ENCODE data around the gene MYCBP2.

Gene MYCBP2

DNA sequence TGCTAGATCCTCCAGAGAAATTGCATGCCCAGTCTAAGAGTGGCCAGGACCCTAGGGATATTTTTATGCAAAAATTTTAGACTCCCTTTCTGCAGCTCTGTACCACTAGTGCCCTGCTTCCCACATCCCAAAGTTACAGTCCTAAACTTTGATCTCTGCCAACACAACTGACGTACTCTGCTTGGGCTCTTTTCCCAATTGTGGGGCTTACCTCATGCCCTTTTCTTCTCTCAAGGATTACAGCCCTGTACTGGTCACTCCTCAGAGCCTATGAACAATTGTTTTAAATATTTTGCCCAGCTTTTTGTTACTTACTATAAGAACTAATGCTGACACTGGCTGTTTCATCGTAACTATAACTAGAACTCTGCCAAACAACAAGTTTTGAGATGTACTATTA lies 242.1 kb downstream of the MYCBP2 start:
- no peak for DNase-seq

DNA sequence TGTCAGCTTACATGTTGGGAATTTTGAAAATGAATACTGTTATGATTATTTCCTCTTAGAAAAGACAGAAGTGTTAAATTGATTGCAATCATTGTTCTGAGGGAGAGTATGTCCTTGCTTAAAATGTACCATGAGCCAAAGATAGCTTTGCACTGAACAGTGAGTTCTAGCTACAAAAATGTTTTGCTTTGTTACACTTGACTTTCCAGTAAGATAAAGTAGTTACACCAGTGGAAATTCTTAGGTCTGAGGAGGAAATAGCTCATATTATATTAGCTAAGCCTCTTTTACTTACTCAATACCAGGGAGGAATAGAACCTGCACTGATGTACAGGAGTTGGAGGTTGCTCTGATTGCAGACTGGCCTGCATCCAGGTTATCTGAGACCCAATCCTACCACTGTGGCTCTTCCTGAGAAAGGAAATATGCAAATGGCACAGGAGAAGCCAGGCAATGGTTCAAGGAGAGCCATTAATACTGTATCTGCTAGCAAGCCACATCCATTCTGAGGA lies 246.9 kb downstream of the MYCBP2 start:
- no peak for DNase-seq

DNA sequence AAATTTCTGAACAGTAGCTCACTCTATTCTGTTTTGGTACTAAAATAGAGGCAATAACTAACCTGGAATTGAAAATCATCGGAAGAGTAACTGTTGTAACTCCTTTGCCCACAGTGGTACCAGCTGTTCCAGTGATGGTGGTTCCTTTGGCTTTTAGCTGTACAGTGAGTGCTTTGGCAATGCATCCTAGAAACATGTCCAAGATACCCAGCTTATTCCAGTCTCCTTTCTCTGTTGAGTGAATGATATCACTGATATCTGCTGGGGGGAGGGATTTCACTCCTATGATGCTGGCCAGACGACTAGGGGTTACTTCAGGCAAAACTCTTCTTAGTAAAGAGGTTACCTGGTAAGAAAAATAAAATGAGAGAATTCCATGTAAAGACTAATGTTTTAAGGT lies 259.4 kb downstream of the MYCBP2 start:
- no peak for DNase-seq

DNA sequence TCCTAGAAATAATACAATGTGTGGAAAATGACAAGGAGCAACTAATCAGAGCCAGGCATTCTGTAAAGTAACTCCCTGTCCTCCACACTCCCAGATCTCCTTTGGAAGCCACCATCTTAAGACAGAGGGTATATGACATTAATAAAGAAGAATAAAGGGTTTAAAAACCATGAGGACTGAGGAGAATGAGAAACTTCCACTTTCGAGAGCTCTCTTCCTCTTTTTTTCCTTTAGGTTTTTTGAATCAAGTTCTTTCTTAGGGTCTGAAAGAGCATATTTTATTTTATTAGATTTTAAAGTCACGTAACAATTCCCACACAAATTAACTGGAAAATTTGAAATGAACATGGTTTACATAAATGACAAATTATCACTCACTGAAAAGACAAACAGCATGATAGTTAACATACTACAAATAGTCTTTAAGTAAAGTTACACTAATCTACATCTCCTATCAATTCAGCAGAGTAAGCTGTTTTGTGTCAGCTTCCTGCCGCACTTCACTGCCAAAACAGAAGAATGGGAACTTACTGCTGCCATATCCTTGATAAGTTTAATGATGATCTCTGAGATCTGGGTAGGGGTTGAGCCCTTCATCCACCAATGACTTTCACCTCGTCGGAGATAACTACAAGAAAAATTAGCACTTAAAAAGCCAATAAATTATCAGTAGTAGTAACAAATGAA lies 261.3 kb downstream of the MYCBP2 start:
- DNase-seq: no peak

DNA sequence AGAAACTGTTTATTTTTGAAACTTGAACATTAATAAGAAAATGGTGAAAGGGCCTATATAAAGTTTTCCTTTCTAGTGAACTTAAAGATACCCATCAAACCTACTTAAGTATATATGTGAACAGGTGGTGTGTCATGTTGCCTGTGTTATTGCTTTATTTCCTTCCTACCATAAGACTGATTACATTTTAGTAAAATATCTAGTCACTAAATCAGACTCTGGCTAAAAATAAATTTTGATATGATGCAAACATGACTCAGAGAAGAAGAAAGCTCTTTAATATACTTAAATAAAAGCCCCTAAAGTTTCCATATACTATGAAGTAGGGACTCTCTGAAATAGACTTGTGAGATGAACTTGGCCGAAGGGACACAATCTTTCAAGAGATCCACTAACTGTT lies 264.8 kb downstream of the MYCBP2 start:
- DNase-seq: no peak

DNA sequence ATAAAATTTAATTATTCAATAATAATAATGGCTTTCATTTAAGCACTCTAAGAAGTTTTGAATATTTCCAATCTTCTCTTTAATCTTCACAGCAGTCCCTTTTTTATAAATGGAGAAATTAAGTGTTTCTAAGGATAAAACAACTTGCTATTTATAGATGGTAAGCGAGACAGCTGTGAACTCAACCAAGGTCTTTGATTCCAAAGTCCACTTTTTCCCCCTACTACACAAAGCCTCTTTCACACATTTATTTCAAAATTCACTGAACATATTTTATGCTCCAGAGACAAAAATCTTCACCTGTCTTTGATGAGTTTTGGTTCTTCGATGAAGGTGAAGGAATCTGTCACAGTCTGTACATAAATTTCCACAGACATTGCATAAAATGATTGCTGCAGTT lies 265.5 kb downstream of the MYCBP2 start:
- DNase-seq: no peak

DNA sequence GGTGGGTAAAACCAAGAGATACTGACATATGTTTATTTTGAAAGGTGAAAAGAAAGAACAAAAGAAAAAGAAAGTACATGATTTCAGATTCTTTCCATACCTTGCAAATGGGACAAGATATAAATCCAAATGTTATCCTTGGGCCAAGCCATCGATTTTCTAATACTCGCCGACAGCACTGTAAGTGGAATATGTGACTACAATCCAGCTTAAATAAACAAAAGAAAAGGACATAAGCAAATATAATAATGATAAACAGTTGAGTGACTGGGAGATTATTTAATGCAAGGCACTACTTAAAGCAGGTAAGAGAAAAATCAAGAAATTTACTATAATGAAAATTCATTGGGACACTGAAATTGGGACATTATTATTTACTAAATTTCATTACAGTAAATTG lies 270.0 kb downstream of the MYCBP2 start:
- no peak for DNase-seq

DNA sequence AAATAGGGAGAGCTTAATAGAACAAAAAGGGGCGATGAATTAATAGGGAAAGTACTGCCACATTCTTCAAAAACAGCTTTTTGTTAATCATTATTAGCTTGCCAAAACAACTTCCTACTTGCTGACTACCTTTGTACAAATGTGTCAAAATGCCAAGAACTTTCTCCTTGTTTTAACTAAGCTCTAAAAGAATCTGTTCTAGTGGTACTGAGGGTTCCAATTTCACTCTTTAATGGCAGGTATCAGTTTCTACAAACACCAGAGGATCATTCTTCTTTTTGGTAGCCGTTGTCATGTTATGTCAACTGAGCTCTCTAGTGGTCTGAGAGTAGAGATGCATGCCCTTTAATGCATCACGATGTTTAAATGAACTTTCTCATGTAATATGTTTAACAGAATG lies 270.5 kb downstream of the MYCBP2 start:
- no peak for DNase-seq

DNA sequence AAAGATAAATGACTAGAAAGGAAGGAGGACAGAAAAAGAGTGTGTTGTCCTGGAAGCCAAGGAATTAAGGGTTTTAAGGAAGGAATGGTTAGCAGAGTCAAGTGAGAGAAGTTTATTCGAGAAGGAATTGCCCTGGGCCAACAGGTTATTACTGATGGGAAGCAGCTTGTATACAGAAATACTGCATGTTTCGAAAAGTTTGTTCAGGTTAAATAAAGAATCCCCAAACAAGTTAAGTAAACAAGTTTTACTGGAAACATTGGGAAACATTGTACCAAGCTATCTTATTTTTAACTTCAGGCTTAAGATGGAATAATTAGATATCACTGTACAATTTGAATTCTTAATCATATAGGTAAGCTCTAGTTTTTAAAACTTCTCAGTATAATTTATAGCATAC lies 271.7 kb downstream of the MYCBP2 start:
- no peak for DNase-seq

DNA sequence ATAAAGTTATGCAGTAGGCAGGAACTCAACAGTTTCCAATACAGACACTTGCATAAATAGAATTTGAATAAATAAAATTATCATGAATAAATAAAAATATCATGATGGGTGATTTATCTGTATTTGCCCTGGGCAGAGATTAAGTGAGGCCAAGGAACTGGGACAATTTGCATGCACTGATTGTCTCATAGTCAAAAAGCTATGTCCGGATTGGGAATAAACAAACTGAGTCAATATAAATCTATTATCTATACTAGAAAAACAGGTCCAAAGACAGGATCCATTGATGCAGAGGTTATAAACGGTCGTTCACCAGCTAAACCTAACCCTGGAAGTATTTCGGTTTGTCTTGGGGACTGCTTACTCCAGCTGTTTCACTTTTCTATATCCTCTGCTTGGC lies 273.7 kb downstream of the MYCBP2 start:
- DNase-seq: no peak

DNA sequence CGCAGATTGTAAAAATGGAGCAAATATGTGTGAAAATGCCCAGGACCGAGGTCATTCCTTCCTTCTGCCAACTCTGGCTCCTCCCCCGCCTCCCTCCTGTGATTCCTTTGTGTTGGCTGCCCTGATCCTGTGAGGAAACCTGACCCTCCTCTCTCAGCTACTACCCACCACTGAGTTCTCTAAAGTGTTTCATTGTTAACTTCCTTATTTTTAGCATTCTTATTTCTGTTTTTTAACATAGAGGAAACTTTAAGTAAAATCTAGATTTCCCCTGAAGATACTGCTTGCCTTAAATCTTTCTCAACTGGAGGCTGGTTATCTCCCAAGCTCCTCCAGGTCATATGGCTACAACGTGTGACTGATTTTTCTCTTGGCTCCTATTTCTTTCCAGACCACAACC lies 278.2 kb downstream of the MYCBP2 start:
- no peak for DNase-seq

DNA sequence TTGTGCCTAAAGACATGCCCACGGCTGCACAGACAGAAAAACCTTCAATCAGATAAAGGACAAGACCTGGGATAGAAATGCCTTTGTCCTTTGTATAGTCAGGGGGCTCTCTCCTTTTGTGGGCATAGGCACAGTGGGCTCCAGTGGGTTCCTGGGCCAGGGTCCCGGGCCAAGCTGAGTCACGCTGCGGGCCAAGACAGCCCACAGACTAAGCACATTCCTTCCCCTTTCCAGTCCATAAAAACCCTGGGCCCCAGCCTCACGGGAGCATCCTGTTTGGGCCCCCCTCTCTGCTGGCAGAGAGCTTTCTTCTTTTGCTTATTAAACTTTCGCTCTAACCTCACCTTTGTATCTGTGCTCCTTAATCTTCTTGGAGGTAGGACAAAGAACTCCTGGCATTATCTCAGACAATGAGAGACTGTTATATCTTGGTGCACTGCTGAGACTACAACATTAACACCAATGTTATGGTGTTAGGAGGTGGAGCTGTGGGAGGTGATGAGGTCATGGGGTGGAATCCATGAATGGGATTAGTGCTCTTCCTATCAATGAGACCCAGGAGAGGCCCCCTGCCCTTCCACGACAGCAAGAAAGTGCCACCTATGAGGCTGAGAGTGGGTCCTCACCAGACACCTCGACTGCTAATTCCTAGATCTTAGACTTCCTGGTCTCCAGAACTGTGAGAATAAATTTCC lies 279.1 kb downstream of the MYCBP2 start:
- DNase-seq: no peak

DNA sequence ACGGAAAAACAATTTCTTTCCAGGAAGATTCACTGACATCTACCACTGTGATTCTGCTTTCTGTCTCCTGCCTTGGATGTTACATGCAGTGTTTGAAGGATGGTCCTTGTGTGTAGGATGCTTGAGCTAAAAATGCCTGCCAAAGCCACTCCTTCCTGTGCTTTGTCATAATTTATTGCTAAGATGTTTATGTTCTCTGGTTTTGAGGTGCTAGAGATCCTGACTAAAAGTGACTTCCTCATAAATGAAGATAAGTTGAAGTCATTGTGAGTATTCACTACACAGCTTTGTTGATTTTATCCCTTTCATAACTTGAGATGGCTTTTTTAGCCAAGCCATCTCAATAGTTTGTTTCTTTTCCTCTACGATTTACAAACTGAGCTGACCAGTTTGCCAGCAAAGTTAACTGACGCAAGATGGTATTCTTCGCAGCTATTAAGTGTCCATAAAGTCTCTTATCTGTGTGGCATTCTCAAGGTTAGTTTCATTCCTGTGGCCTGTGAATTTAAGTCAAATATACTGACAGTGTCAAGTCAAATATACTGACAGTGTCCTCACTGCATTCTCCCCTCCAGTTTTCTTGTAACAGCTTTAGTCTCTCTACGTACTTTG lies 284.2 kb downstream of the MYCBP2 start:
- DNase-seq: no peak

DNA sequence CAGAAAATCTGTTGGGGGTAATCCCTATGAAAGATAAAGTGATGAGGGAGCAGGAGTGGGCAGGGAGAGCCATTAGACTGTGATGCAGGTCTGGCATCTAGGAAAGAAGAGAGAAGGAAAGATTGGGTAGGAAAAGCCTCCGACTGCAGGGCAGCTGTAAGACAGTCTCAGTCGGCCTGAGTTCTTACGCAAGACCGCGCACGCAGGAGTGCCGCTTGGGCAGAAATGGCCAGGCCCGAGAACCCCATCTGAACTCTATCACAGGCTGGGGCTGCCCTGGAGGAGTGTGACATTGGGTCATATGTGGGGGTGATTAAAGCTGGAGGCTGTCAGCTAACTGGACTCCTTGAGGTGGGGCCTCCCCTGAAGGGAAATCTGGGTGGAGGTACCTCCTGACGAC lies 286.1 kb downstream of the MYCBP2 start:
- DNase-seq: no peak

DNA sequence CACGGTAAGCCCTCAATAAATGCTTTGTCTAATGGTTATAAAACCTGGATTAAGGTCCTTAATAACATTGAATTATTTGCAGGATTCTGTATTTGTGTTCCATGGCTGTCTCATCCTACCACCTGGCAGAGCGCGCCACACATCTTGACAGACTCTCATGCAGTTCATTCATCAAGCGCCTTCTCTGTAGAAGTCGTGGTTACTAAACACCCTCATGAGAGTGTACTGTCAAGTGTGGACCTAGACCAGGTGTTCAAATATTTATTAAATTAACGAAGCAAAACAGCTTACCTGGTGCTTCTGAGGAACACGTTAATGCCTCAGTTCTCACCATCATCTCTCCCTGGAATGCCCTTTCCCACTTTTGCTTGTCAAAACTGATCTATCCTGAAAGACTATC lies 286.8 kb downstream of the MYCBP2 start:
- DNase-seq: no peak

DNA sequence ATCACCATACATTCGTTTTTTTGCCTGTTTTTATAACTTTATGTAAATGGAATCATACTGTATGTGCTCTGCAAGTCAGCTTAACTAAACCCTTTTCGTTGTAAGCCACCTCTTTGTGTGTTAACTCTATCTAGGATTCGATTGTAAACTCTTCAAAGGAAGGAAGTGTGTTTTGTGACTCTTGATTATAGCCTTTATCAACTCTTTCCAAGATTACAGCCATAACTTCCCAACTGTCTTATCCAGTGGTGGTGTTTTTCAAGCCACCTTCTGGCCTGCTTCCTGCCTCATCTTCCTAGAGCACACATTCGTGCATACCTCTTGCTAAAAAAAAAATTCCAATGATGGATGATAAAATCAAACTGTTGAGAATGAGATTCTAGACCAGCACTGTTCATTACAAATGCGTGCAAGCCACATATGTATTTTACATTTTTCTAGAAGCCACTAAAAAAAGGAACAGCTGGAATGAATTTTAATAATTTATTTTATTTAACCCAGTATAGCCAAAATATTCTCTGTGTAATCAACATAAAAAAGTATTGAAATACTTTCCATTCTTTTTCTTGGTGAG lies 287.9 kb downstream of the MYCBP2 start:
- DNase-seq: no peak

DNA sequence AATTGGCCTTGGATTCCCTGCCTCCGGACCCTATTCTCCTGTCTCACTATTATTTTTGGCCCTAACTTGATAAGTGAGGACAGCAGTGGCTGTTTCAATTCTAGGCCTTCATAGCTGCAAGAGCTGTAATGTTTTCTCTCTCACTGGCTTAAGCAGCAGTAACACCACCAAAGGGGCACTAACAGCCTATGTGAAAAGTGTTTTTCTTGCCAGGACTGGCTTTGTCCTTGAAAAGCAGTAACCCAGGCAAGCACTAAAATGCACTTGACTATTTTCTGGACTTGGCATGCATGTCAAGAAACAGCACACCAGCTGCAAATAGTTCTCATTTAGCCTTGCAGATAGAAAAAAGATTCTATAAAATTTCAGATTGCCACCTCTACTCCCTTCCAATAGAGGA lies 290.6 kb downstream of the MYCBP2 start:
- no peak for DNase-seq

DNA sequence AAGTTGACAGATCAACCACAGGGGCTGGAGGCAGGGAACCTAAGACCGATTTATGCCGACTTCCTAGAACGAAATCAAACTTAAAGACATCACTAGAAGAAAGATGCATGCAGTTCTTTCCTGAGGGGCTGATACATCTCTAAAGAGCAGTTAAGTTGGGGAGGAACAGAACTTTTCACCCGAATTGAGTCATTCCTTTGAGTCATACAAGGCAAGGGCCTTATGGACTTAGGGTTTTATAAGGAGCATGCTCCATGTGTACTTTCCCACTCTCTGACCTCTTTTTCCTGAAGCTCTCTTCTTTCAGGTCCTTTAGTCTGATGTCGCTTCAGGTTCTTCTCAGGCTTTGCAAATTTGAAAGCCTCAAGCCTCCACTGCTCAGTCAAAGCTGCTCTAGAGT lies 292.0 kb downstream of the MYCBP2 start:
- no peak for DNase-seq

DNA sequence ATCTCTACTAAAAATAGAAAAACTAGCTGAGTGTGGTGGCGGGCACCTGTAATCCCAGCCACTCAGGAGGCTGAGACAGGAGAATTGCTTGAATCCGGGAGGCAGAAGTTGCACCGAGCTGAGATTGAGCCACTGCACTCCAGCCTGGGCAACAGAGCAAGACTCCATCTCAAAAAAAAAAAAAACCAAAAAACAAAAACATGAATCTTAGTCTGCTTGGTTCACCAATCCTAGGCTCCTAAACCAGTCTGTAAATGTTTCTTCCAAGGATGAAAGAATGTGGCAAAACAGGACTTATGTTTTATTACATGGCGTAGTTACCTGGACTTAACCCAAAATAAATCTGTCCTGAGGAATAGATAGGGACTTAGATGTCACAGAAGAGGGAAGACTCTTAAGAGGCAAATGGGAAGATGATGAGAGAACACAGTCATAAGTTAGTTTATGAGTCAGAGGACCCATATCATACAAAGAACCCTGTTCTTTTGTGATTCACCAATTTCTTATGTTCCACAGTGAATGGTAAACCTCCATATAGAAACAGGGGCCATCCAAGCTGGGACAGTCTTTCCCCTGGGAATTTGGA lies 293.1 kb downstream of the MYCBP2 start:
- DNase-seq: no peak

DNA sequence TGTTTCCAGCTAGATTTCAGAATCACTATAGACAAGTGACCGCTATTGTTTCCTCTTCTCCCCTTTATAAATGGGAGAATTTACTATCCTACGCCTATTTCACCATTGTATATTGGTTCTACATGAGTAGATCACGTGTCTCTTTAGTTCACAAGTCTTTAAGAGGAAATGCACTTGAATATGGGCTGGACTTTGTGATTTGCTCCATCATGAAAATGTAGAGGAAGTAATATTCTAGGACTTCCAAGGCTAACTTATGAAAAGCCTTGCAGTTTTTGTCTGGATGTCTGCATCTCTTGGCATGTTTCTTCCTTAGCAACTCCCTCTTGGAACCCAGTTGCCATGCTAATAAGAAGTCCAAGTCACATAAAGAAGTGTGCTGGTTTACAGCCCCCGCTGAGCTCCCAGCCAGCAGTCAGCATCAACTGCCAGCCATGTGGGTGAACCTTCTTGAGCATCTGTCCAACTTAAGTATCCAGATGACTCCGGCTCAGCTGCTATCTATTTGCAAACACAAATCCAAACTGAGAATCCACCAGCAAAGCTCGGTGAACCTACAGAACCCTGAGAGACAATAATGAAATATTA lies 295.1 kb downstream of the MYCBP2 start:
- DNase-seq: no peak

DNA sequence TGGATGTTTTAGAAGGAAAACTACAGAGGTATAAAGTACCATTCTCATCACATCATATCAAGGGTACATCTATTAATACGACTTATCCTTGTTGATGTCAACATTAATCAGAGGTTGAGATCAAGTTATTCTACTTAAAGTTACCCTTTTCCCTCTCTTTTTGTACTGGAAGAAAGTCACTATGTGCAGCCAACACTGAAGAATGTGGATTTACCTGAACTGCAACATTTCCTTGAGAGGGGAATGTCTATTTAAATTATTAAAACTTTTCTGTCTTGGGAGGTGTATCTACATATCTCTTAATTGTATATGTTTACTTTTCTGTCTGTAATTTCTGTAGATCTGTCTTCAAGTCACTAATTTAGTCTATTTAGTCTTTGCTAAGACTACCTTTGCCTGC lies 297.5 kb downstream of the MYCBP2 start:
- DNase-seq: no peak

DNA sequence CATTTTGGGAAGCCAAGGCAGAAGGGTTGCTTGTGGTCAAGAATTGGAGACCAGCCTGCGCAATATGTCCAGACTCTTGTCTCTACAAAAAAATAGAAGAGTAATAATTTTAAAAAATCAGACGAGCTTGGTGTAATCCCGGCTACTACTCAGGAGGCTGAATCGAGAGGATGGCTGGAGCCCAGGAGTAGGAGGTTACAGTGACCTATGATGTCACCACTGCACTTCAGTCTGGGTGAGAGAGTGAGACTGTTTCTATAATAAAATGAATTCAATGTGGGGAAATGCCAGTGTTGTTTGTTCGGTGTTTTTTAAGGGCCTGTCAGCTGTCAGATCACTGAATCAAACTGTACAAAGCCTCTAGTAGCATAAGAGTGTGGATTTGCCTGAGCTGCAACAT lies 298.7 kb downstream of the MYCBP2 start:
- no peak for DNase-seq

Measured in 8988T (cell line).